H9 (cell line): ENCODE data around the gene TGM3. TPM values are rescaled to one million over a fixed set of nuclear protein-coding genes. Genes with fewer than 3 reads are reported as not detected.

ENCODE experiments used
- DNase-seq: peaks from one replicate; pipeline ENCODE4 v3.0.0-alpha.2; 2017
- H2AFZ ChIP-seq: one replicate; pipeline ENCODE4 v1.6.1; 2013; ENCODE audit warnings: mild to moderate bottlenecking, low read length, control low read depth, moderate library complexity
- H2AK5ac ChIP-seq: 2 replicates; pipeline ENCODE4 v1.6.1; 2013; ENCODE audit warnings: low read length, control low read depth, mixed read lengths; ENCODE audit not compliant: insufficient read length
- H2BK120ac ChIP-seq: one replicate; pipeline ENCODE4 v1.6.1; 2013; ENCODE audit warnings: low read depth, mild to moderate bottlenecking, low read length, control low read depth, inconsistent platforms; ENCODE audit not compliant: poor library complexity, severe bottlenecking
- H2BK12ac ChIP-seq: 2 replicates; pipeline ENCODE4 v1.6.1; 2013; ENCODE audit warnings: low read length, control low read depth, mixed read lengths, low read depth; ENCODE audit not compliant: insufficient read length
- H2BK15ac ChIP-seq: 2 replicates; pipeline ENCODE4 v1.6.1; 2013; ENCODE audit warnings: low read depth, low read length, control low read depth
- H2BK20ac ChIP-seq: one replicate; pipeline ENCODE4 v1.6.1; 2013; ENCODE audit warnings: low read depth, mild to moderate bottlenecking, low read length, control low read depth, inconsistent platforms; ENCODE audit not compliant: poor library complexity, severe bottlenecking
- H2BK5ac ChIP-seq: 2 replicates; pipeline ENCODE4 v1.6.1; 2013; ENCODE audit warnings: low read length, control low read depth, mixed read lengths; ENCODE audit not compliant: insufficient read length
- H3K14ac ChIP-seq: 2 replicates; pipeline ENCODE4 v1.6.1; 2013; ENCODE audit warnings: low read length, control low read depth; ENCODE audit not compliant: insufficient read depth
- H3K18ac ChIP-seq: 2 replicates; pipeline ENCODE4 v1.6.1; 2013; ENCODE audit warnings: low read depth, mild to moderate bottlenecking, mixed read lengths, low read length, control low read depth; ENCODE audit not compliant: insufficient read length
- H3K23ac ChIP-seq: 2 replicates; pipeline ENCODE4 v1.6.1; 2013; ENCODE audit warnings: low read length, control low read depth, mixed read lengths, low read depth; ENCODE audit not compliant: insufficient read length
- H3K23me2 ChIP-seq: 2 replicates; pipeline ENCODE4 v1.6.1; 2013; ENCODE audit warnings: low read depth, mild to moderate bottlenecking, mixed read lengths, low read length, control low read depth; ENCODE audit not compliant: insufficient read length, poor library complexity, severe bottlenecking
- H3K27ac ChIP-seq: 2 replicates; pipeline ENCODE4 v1.5.1; 2013; ENCODE audit warnings: low read length, control low read depth, mixed read lengths, low read depth; ENCODE audit not compliant: insufficient read length
- H3K27me3 ChIP-seq: 2 replicates; pipeline ENCODE4 v1.6.1; 2013; ENCODE audit warnings: low read length, control low read depth, inconsistent platforms; ENCODE audit not compliant: insufficient read depth
- H3K4ac ChIP-seq: 2 replicates; pipeline ENCODE4 v1.6.1; 2013; ENCODE audit warnings: low read depth, mild to moderate bottlenecking, control low read depth, inconsistent platforms, low read length, moderate library complexity
- H3K4me1 ChIP-seq: 2 replicates; pipeline ENCODE4 v1.6.1; 2013; ENCODE audit warnings: low read length, control low read depth, inconsistent platforms; ENCODE audit not compliant: insufficient read depth
- H3K4me2 ChIP-seq: 2 replicates; pipeline ENCODE4 v1.6.1; 2013; ENCODE audit warnings: low read length, control low read depth, mixed read lengths; ENCODE audit not compliant: insufficient read length, insufficient read depth
- H3K56ac ChIP-seq: 2 replicates; pipeline ENCODE4 v1.6.1; 2013; ENCODE audit warnings: low read depth, mild to moderate bottlenecking, mixed read lengths, low read length, control low read depth; ENCODE audit not compliant: insufficient read length
- H3K79me1 ChIP-seq: 2 replicates; pipeline ENCODE4 v1.6.1; 2013; ENCODE audit warnings: low read depth, mild to moderate bottlenecking, moderate library complexity, low read length, control low read depth, inconsistent platforms; ENCODE audit not compliant: insufficient read depth, poor library complexity, severe bottlenecking
- H3K79me2 ChIP-seq: 2 replicates; pipeline ENCODE4 v1.6.1; 2013; ENCODE audit warnings: low read length, control low read depth, inconsistent platforms; ENCODE audit not compliant: insufficient read depth
- H3K9ac ChIP-seq: 2 replicates; pipeline ENCODE4 v1.6.1; 2013; ENCODE audit warnings: low read length, control low read depth, mixed read lengths; ENCODE audit not compliant: insufficient read length; ENCODE audit errors: extremely low read depth
- H3K9me3 ChIP-seq: one replicate; pipeline ENCODE4 v1.6.1; 2013; ENCODE audit warnings: low read depth, low read length, inconsistent platforms; ENCODE audit not compliant: control insufficient read depth
- H3T11ph ChIP-seq: one replicate; pipeline ENCODE4 v1.6.1; 2013; ENCODE audit warnings: mild to moderate bottlenecking, low read length, control low read depth, inconsistent platforms
- H4K20me1 ChIP-seq: one replicate; pipeline ENCODE4 v1.6.1; 2013; ENCODE audit not compliant: control insufficient read depth, insufficient read length, insufficient read depth
- H4K5ac ChIP-seq: 2 replicates; pipeline ENCODE4 v1.6.1; 2013; ENCODE audit warnings: low read depth, mild to moderate bottlenecking, mixed read lengths, low read length, control low read depth; ENCODE audit not compliant: insufficient read length
- H4K8ac ChIP-seq: replicated peaks from 2 replicates; pipeline ENCODE4 v1.6.1; 2013; ENCODE audit warnings: low read length, control low read depth, mixed read lengths, low read depth; ENCODE audit not compliant: insufficient read length
- H4K91ac ChIP-seq: 2 replicates; pipeline ENCODE4 v1.6.1; 2013; ENCODE audit warnings: low read depth, mild to moderate bottlenecking, moderate library complexity, mixed read lengths, low read length, control low read depth; ENCODE audit not compliant: insufficient read length
- H3K27ac Mint-ChIP-seq, 3 experiments: 2 replicates in 2 of 3; 3 replicates in 1 of 3; pipeline ENCODE4 v1.8.0; 2020 to 2021; ENCODE audit warnings: mixed read lengths in 3 of 3, mild to moderate bottlenecking in 1 of 3, moderate library complexity in 1 of 3
- H3K27me3 Mint-ChIP-seq: 2 replicates; pipeline ENCODE4 v1.8.0; 2021; ENCODE audit warnings: low read depth, mild to moderate bottlenecking, moderate library complexity, mixed read lengths
- H3K36me3 Mint-ChIP-seq, 3 experiments: 2 replicates in 2 of 3; 3 replicates in 1 of 3; pipeline ENCODE4 v1.8.0; 2020 to 2021; ENCODE audit warnings: low read depth in 3 of 3, mixed read lengths in 3 of 3; ENCODE audit not compliant: insufficient read depth in 1 of 3
- H3K4me1 Mint-ChIP-seq, 2 experiments: 2 replicates each; pipeline ENCODE4 v1.8.0; 2020; ENCODE audit warnings: mixed read lengths in 2 of 2
- H3K4me3 Mint-ChIP-seq, 2 experiments: 2 replicates in 1 of 2; 3 replicates in 1 of 2; pipeline ENCODE4 v1.8.0; 2020 to 2021; ENCODE audit warnings: mild to moderate bottlenecking in 2 of 2, mixed read lengths in 2 of 2, moderate library complexity in 1 of 2
- H3K9me3 Mint-ChIP-seq, 2 experiments: 2 replicates in 1 of 2; 3 replicates in 1 of 2; pipeline ENCODE4 v1.8.0; 2020; ENCODE audit warnings: mild to moderate bottlenecking in 2 of 2, mixed read lengths in 2 of 2, moderate library complexity in 1 of 2
- WGBS: extraction: QIAGEN DNeasy Blood & Tissue Kit; methylation state at CpG from one replicate; pipeline ENCODE4 v1.1.7; 2013; ENCODE audit warnings: missing lambda C conversion rate, low lambda C conversion rate, mixed read lengths; ENCODE audit not compliant: insufficient read length; ENCODE audit errors: extremely low coverage; 5-methylcytosine and 5-hydroxymethylcytosine counted together
- total RNA-seq: library from RNA; stranded (reverse); gene quantifications from 2 replicates; pipeline ENCODE4 v1.2.1, GENCODE V29; 2021
- TF ChIP-seq, protein P1 (sequence below): fragments of 200-600 bp; sonication (generic); conservative IDR thresholded peaks from 3 replicates; pipeline ENCODE4 v1.8.0; 2021; ENCODE audit warnings: antibody characterized with exemption, mild to moderate bottlenecking

The TGM3 gene
- total RNA-seq, 1 experiment from 2014 or later, result not detected

DNA sequence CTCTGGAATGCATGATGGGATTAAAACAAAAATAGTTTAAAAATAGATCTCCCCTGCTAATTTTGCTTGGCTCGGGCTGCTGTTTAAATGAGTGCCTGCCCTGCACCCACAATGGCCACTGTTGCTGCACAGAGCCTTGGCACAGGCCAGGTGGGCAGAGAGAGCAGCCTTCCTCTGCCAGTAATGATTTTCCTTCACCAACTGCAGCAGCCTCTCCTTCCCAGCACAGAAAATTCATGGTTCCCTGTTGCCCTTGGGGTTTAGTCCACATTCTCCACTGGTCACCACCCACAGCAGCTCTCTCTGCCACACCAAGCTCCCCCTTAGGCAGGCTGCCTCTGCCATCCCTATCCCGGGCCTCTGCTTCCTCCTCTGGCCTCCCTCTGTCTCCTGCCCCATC, 30.2 kb downstream of the TGM3 start:
- Histone ChIP-seq H3T11ph (no peak overlapping the region), H4K91ac (no peak overlapping the region), H3K9ac (no peak overlapping the region), H3K4me2 (no peak overlapping the region), H3K18ac (no peak overlapping the region), H4K5ac (no peak overlapping the region), H2BK15ac (no peak overlapping the region), H2AFZ (no peak overlapping the region), H3K56ac (no peak overlapping the region), H4K8ac (no peak overlapping the region), H2BK12ac (no peak overlapping the region), H3K27ac (no peak overlapping the region), H3K14ac (no peak overlapping the region), H2BK120ac (no peak overlapping the region), H2BK20ac (no peak overlapping the region), H3K9me3 (no peaks in the 10 kb centered on the region), H3K23me2 (no peaks in the 10 kb centered on the region), H3K79me1 (no peaks in the 10 kb centered on the region), H3K23ac (no peak overlapping the region), H4K20me1 (no peaks in the 10 kb centered on the region), H3K4ac (no peak overlapping the region), H3K27me3 (no peaks in the 10 kb centered on the region), H3K79me2 (no peaks in the 10 kb centered on the region), H2BK5ac (no peak overlapping the region), H2AK5ac (no peak overlapping the region), H3K4me1 (no peaks in the 10 kb centered on the region)
- Mint-ChIP-seq H3K4me3 (no peak overlapping the region), H3K27ac (no peak overlapping the region), H3K4me1 (peaks cover 11 to 15% of the 10 kb centered on the region in 2 experiments), H3K36me3 (no peaks in the 10 kb centered on the region), H3K27me3 (peaks cover 8% of the 10 kb centered on the region), H3K9me3 (no peaks in the 10 kb centered on the region)
- DNase-seq, result no peak
- WGBS, result no CpG with 5 or more reads among the region's 2 CpGs
- TF ChIP-seq, protein P1, sequence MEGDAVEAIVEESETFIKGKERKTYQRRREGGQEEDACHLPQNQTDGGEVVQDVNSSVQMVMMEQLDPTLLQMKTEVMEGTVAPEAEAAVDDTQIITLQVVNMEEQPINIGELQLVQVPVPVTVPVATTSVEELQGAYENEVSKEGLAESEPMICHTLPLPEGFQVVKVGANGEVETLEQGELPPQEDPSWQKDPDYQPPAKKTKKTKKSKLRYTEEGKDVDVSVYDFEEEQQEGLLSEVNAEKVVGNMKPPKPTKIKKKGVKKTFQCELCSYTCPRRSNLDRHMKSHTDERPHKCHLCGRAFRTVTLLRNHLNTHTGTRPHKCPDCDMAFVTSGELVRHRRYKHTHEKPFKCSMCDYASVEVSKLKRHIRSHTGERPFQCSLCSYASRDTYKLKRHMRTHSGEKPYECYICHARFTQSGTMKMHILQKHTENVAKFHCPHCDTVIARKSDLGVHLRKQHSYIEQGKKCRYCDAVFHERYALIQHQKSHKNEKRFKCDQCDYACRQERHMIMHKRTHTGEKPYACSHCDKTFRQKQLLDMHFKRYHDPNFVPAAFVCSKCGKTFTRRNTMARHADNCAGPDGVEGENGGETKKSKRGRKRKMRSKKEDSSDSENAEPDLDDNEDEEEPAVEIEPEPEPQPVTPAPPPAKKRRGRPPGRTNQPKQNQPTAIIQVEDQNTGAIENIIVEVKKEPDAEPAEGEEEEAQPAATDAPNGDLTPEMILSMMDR, result no peak
